CD14-positive monocyte (primary cell): ENCODE measurements around the gene DNAJB1. TPM values are rescaled to one million over a fixed set of nuclear protein-coding genes. Genes with fewer than 3 reads are reported as not detected.

Experiments
- DNase-seq, 3 donors: peaks; one replicate each; pipeline ENCODE4 v3.0.0-alpha.2; 2011 to 2022
- H2AFZ ChIP-seq: 2 replicates; pipeline ENCODE4 v1.6.0; 2012; ENCODE audit warnings: mild to moderate bottlenecking, low read depth, low read length, inconsistent platforms; ENCODE audit not compliant: insufficient read depth, poor library complexity, severe bottlenecking
- H3K27ac ChIP-seq, 2 donors: 1 replicate in 1 of 2; 2 replicates in 1 of 2; pipeline ENCODE4 v1.5.1; 2012 to 2013; ENCODE audit warnings: low read length in 2 of 2, control low read depth in 1 of 2, inconsistent platforms in 1 of 2, low read depth in 1 of 2, mild to moderate bottlenecking in 1 of 2
- H3K27me3 ChIP-seq, 2 donors: one replicate each; pipeline versions ENCODE4 v1.6.0 to v1.6.1; 2011 to 2013; ENCODE audit warnings: low read length in 2 of 2; ENCODE audit not compliant: control insufficient read depth in 2 of 2, insufficient read depth in 2 of 2
- H3K36me3 ChIP-seq, 2 donors: replicated peaks in 1 of 2; 1 replicate in 1 of 2; 2 replicates in 1 of 2; pipeline versions ENCODE4 v1.5.1 to v1.6.1; 2012 to 2013; ENCODE audit warnings: low read length in 2 of 2, control low read depth in 1 of 2, inconsistent platforms in 1 of 2, mild to moderate bottlenecking in 1 of 2; ENCODE audit not compliant: insufficient read depth in 2 of 2, control insufficient read depth in 1 of 2
- H3K4me1 ChIP-seq, 2 donors: 1 replicate in 1 of 2; 2 replicates in 1 of 2; pipeline versions ENCODE4 v1.5.1 to v1.6.1; 2012 to 2013; ENCODE audit warnings: low read length in 2 of 2, control low read depth in 1 of 2, inconsistent platforms in 1 of 2, mild to moderate bottlenecking in 1 of 2, moderate library complexity in 1 of 2; ENCODE audit not compliant: insufficient read depth in 2 of 2, control insufficient read depth in 1 of 2
- H3K4me2 ChIP-seq: replicated peaks from 2 replicates; pipeline ENCODE3; 2012; ENCODE audit warnings: low read length, moderate library complexity, mild to moderate bottlenecking; ENCODE audit not compliant: poor library complexity, severe bottlenecking; ENCODE audit errors: extremely low read depth
- H3K4me3 ChIP-seq, 3 experiments: fragments of 200-600 bp in 1 of 3; sonication (generic) in 1 of 3; replicated peaks in 1 of 3; 1 replicate in 2 of 3; 2 replicates in 1 of 3; pipeline ENCODE4 v1.5.1; 2011 to 2013; ENCODE audit warnings: low read length in 3 of 3, mild to moderate bottlenecking in 3 of 3, control low read depth in 2 of 3, low read depth in 2 of 3, inconsistent platforms in 1 of 3, moderate library complexity in 1 of 3
- H3K79me2 ChIP-seq: 2 replicates; pipeline ENCODE4 v1.6.0; 2012; ENCODE audit warnings: mild to moderate bottlenecking, control low read depth, inconsistent platforms, low read length, moderate library complexity; ENCODE audit not compliant: insufficient read depth
- H3K9ac ChIP-seq: 2 replicates; pipeline ENCODE4 v1.6.0; 2017; ENCODE audit warnings: low read length, mild to moderate bottlenecking; ENCODE audit not compliant: insufficient read depth, poor library complexity, severe bottlenecking
- H3K9me3 ChIP-seq, 2 donors: replicated peaks in 1 of 2; 1 replicate in 1 of 2; 2 replicates in 1 of 2; pipeline versions ENCODE4 v1.5.1 to v1.6.1; 2012 to 2013; ENCODE audit warnings: low read length in 2 of 2, control low read depth in 1 of 2; ENCODE audit not compliant: control insufficient read depth in 1 of 2, insufficient read depth in 1 of 2
- H4K20me1 ChIP-seq: 2 replicates; pipeline ENCODE4 v1.6.0; 2012; ENCODE audit warnings: mild to moderate bottlenecking, low read length, control low read depth, moderate library complexity; ENCODE audit not compliant: insufficient read depth
- H3K27ac Mint-ChIP-seq, 7 donors: one replicate each; pipeline ENCODE4 v1.8.0; 2020; ENCODE audit warnings: mild to moderate bottlenecking in 7 of 7, mixed read lengths in 7 of 7, moderate library complexity in 6 of 7, inconsistent platforms in 2 of 7
- H3K27me3 Mint-ChIP-seq, 3 donors: one replicate each; pipeline ENCODE4 v1.8.0; 2021 to 2022; ENCODE audit warnings: low read depth in 3 of 3, mild to moderate bottlenecking in 3 of 3, mixed read lengths in 3 of 3, moderate library complexity in 3 of 3, inconsistent platforms in 1 of 3
- H3K36me3 Mint-ChIP-seq, 2 donors: one replicate each; pipeline ENCODE4 v1.8.0; 2020; ENCODE audit warnings: mixed read lengths in 2 of 2, inconsistent platforms in 1 of 2, mild to moderate bottlenecking in 1 of 2
- H3K4me1 Mint-ChIP-seq: one replicate; pipeline ENCODE4 v1.8.0; 2020; ENCODE audit warnings: mild to moderate bottlenecking, mixed read lengths
- H3K4me3 Mint-ChIP-seq, 2 donors: one replicate each; pipeline ENCODE4 v1.8.0; 2020; ENCODE audit warnings: mild to moderate bottlenecking in 2 of 2, mixed read lengths in 2 of 2, moderate library complexity in 1 of 2
- H3K9me3 Mint-ChIP-seq, 7 donors: one replicate each; pipeline ENCODE4 v1.8.0; 2020 to 2022; ENCODE audit warnings: mixed read lengths in 7 of 7, mild to moderate bottlenecking in 6 of 7, moderate library complexity in 6 of 7, inconsistent platforms in 2 of 7
- WGBS: methylation state at CpG from one replicate; pipeline ENCODE4 v1.1.5; 2013; ENCODE audit warnings: missing lambda C conversion rate; ENCODE audit not compliant: insufficient coverage; 5-methylcytosine and 5-hydroxymethylcytosine counted together
- intact Hi-C, 2 donors: fragments of 100-400 bp; cut with micrococcal nuclease; formaldehyde crosslinking; loops; one replicate each; pipeline versions ENCODE4 v1.15.0 to v1.15.1; 2023
- polyA plus RNA-seq, 3 donors: library from polyadenylated mRNA; depleted of rRNA in 1 of 3; unstranded in 2 of 3; stranded (reverse) in 1 of 3; fragments of 300-500 nt in 2 of 3; fragments of >200 nt in 1 of 3; fragmentation: Illumina TruSeq in 2 of 3; gene quantifications; 1 replicate in 2 of 3; 2 replicates in 1 of 3; pipeline ENCODE4 v1.2.3, GENCODE V29; 2012 to 2021
- TF ChIP-seq, protein P1 (sequence below): fragments of 200-600 bp; IDR thresholded peaks from one replicate; pipeline ENCODE4 v1.8.0; 2022; ENCODE audit warnings: antibody characterized with exemption, mild to moderate bottlenecking

Gene DNAJB1
- polyA plus RNA-seq, 3 donors = 59.3 to 107 (median 70.9) TPM

DNA sequence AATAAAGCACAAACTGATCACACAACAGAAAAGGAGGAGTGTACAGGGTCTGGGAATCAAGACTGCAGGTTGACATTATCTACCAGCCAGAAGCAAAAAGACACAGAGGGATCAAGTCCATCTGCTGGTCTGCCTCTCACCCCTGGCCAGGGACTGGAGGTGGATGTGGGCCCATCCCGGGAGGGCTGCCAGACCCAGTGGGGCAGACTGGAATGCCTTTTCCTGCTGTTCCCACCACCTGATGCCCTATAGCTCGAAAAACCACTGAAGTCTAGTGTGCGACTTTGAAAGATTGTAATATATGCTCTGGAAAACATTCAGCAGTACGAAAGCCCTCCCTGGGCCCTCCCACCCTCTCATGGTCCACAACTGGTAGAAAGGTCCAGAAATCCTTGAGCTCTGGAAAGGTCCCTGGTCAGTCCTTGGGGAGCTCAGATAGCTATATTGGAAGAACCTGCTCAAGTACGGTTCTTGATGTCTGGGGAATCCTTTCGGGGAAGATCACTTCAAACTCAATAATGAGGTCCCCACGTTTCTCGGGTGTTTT lies 2.6 kb downstream of the DNAJB1 start:
- Histone ChIP-seq H3K27ac (no peak overlapping the region), H3K9ac (no peak overlapping the region)
- no peaks in the 10 kb centered on the region for H3K9me3 Mint-ChIP-seq

GRCh38 chr19:14514215-14514863 lies 3.9 kb downstream of the DNAJB1 start:
- Histone ChIP-seq H3K4me3 (no peak overlapping the region), H3K9ac (no peak overlapping the region), H3K4me1 (peaks cover 53 to 58% of the 10 kb centered on the region in 2 donors), H3K9me3 (no peaks in the 10 kb centered on the region), H3K27ac (no peak overlapping the region), H3K4me2 (no peak overlapping the region), H3K79me2 (peaks cover 37% of the 10 kb centered on the region), H4K20me1 (peaks cover 47% of the 10 kb centered on the region), H3K36me3 (peaks cover 28 to 32% of the 10 kb centered on the region in 2 donors), H3K27me3 (no peaks in the 10 kb centered on the region), H2AFZ (no peak overlapping the region)
- Mint-ChIP-seq H3K27ac (peak overlapping the region in 2 of 7 donors; percentile 24 to 63), H3K4me1 (peaks cover 56% of the 10 kb centered on the region), H3K9me3 (no peaks in the 10 kb centered on the region), H3K4me3 (no peak overlapping the region), H3K27me3 (peaks cover 0 to 2% (median 0%) of the 10 kb centered on the region in 3 donors), H3K36me3 (peaks cover 35 to 36% of the 10 kb centered on the region in 2 donors)
- DNase-seq = no peak
- intact Hi-C loops = no loop called here
- 97% methylated on average over 5 of the region's 8 CpGs for WGBS
- TF ChIP-seq, protein P1, sequence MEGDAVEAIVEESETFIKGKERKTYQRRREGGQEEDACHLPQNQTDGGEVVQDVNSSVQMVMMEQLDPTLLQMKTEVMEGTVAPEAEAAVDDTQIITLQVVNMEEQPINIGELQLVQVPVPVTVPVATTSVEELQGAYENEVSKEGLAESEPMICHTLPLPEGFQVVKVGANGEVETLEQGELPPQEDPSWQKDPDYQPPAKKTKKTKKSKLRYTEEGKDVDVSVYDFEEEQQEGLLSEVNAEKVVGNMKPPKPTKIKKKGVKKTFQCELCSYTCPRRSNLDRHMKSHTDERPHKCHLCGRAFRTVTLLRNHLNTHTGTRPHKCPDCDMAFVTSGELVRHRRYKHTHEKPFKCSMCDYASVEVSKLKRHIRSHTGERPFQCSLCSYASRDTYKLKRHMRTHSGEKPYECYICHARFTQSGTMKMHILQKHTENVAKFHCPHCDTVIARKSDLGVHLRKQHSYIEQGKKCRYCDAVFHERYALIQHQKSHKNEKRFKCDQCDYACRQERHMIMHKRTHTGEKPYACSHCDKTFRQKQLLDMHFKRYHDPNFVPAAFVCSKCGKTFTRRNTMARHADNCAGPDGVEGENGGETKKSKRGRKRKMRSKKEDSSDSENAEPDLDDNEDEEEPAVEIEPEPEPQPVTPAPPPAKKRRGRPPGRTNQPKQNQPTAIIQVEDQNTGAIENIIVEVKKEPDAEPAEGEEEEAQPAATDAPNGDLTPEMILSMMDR = no peak

More for the DNA sequence above, 2.6 kb downstream of the DNAJB1 start:
- peaks cover 37% of the 10 kb centered on the region for H3K79me2 ChIP-seq
- H3K27me3 ChIP-seq = no peaks in the 10 kb centered on the region
- peaks cover 0 to 2% (median 1%) of the 10 kb centered on the region in 3 donors for H3K27me3 Mint-ChIP-seq
- no peak for DNase-seq
- intact Hi-C loops = no loop called here
- peak overlapping the region in 1 of 2 donors; percentile 89 for H3K4me3 Mint-ChIP-seq
- peak overlapping the region in 3 of 7 donors; percentile 50 to 54 (median 54) for H3K27ac Mint-ChIP-seq
- peaks cover 34 to 35% of the 10 kb centered on the region in 2 donors for H3K36me3 Mint-ChIP-seq
- no peak overlapping the region for H2AFZ ChIP-seq
- H3K4me1 ChIP-seq = peaks cover 42 to 50% of the 10 kb centered on the region in 2 donors
- H3K4me1 Mint-ChIP-seq = peaks cover 50% of the 10 kb centered on the region
- H3K9me3 ChIP-seq = no peaks in the 10 kb centered on the region
- WGBS = 90% methylated on average over 3 of the region's 8 CpGs
- peak overlapping the region; percentile 100 for H3K4me2 ChIP-seq
- peak overlapping the region in 1 of 3 experiments; percentile 88 for H3K4me3 ChIP-seq
- TF ChIP-seq, protein P1 = no peak
- H3K36me3 ChIP-seq = peaks cover 28 to 32% of the 10 kb centered on the region in 2 donors
- H4K20me1 ChIP-seq = peaks cover 47% of the 10 kb centered on the region
